Stimulated activated CD8-positive, alpha-beta memory T cell treated with anti-CD3 and anti-CD28 coated beads, Interleukin-4, amount 100 ng/mL, for 48 hours (primary cell): ENCODE results near the gene PHTF2.

ENCODE experiments used
- DNase-seq: peaks from one replicate; pipeline ENCODE4 v3.0.0-alpha.2; 2020

The PHTF2 gene

GRCh38 chr7:78002715-78003114 lies 204.1 kb downstream of the PHTF2 start:
- no peak for DNase-seq

- no peak for DNase-seq
These were observed 207.6 kb downstream of the PHTF2 start for GRCh38 chr7:78006063-78006755.
